Stomach (tissue), 4 donors: ENCODE data around the gene LARGE2.
A peak's percentile ranks its signal among the peaks of the same experiment; 100 is the strongest.

Experiments
- EP300 ChIP-seq: sonication (generic); formaldehyde crosslinking; IDR thresholded peaks from one replicate; pipeline ENCODE4 v1.6.1; 2017; ENCODE audit warnings: antibody characterized with exemption
- POLR2A ChIP-seq, 4 donors: fragments of 450-650 bp; IDR thresholded peaks; one replicate each; pipeline ENCODE4 v1.6.1; 2016; ENCODE audit warnings: antibody characterized with exemption in 4 of 4, control low read depth in 2 of 4, mild to moderate bottlenecking in 1 of 4, moderate library complexity in 1 of 4
- POLR2AphosphoS5 ChIP-seq, 3 donors: sonication (generic); formaldehyde crosslinking; IDR thresholded peaks; one replicate each; pipeline ENCODE4 v1.6.1; 2016; ENCODE audit warnings: antibody characterized with exemption in 3 of 3
- TF ChIP-seq, protein P1 (sequence below), 7 experiments: fragments of 450-650 bp in 4 of 7; fragments of 200-600 bp in 3 of 7; sonication (generic) in 3 of 7; IDR thresholded peaks; one replicate each; pipeline ENCODE4 v1.5.1; 2016 to 2019; ENCODE audit warnings: antibody characterized with exemption in 7 of 7, control low read depth in 2 of 7, mild to moderate bottlenecking in 1 of 7

DNA sequence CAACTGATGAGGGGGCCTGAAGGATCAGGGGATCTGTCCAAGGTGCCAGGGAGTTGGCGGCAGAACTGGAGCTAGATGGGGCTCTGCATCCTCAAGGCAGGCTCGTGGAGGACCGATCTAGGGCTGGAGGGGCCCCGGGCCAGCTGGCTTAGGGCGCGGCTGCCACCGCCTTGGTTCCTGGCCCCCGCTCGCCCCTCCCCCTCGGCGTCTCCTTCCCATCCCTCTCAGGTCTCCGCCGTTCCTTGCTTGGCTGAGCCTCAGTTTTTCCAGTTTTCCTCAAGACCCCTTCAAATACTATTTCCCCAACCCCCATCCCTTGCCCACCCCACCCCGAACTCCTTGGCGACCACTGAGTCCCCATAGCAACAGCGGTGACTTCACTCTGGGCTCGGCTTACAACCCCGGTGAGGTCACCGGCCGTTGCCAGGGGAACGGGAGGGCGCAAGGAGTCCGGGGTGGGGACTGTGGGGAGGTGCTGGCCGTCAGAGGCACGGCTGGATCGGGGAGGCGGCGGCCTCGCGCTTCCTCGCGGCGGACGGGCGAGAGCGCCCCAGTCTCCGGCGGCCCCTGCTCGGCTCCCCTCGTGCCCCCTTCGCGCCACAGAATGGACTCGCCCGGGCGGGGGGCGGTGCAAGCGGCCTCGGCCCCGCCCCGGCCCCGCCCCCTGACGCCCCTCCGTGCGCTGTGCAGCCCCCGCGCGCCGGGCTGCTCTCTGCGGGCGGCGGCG lies 22.8 kb upstream of the LARGE2 start:
- TF ChIP-seq, protein P1, sequence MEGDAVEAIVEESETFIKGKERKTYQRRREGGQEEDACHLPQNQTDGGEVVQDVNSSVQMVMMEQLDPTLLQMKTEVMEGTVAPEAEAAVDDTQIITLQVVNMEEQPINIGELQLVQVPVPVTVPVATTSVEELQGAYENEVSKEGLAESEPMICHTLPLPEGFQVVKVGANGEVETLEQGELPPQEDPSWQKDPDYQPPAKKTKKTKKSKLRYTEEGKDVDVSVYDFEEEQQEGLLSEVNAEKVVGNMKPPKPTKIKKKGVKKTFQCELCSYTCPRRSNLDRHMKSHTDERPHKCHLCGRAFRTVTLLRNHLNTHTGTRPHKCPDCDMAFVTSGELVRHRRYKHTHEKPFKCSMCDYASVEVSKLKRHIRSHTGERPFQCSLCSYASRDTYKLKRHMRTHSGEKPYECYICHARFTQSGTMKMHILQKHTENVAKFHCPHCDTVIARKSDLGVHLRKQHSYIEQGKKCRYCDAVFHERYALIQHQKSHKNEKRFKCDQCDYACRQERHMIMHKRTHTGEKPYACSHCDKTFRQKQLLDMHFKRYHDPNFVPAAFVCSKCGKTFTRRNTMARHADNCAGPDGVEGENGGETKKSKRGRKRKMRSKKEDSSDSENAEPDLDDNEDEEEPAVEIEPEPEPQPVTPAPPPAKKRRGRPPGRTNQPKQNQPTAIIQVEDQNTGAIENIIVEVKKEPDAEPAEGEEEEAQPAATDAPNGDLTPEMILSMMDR (IDR thresholded peaks at IDR 0.05), result no peak
- TF ChIP-seq POLR2AphosphoS5 (IDR thresholded peaks at IDR 0.05) (peak in 1 of 3 donors; percentile 27), POLR2A (IDR thresholded peaks at IDR 0.05) (no peak), EP300 (no peak)
